ENCODE data around the gene PABPN1L.

The PABPN1L gene

DNA sequence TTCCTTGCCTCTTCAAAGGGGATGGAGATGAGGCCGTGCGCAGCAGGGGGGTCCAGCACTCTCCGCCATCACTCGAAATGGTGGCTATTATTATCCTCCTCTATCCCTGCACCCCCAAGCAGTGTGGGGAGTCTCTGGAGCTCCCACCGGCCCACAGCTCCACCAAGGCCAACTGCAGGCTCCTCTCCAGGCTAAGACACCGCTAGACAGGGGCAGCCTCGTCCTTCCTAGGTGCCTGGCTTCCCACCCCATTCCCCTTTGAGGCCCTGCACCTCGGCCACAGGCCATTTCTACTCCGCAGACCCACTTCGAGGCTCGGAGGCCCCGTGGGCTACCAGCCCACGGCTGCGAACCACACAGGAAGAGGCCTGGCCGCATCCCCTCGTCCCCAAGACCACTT is 39.6 kb upstream of the PABPN1L start:
- Histone ChIP-seq H3K9me3 (ENCODE audit: insufficient read depth, low read length) (no peaks in the 10 kb centered on the region), H3K4me2 (ENCODE audit: low read depth, low read length, poor library complexity, severe bottlenecking) (no peak overlapping the region), H4K20me1 (ENCODE audit: low read depth, low read length) (peaks cover 11% of the 10 kb centered on the region; the same call in 1 of the 2 replicates), H3K79me2 (ENCODE audit: insufficient read depth, low read length) (peaks cover 88% of the 10 kb centered on the region), H3K9ac (ENCODE audit: low read length) (no peak overlapping the region), H3K27ac (ENCODE audit: low read depth, low read length) (no peak overlapping the region), H3K36me3 (ENCODE audit: low read length) (no peaks in the 10 kb centered on the region), H3F3A (ENCODE audit: insufficient read depth) (no peaks in the 10 kb centered on the region), H3K4me3 (ENCODE audit: insufficient read depth, low read length, poor library complexity, severe bottlenecking) (no peak overlapping the region), H2AFZ (ENCODE audit: low read depth, low read length, severe bottlenecking) (no peak overlapping the region), H3K9me2 (replicated peaks; ENCODE audit: insufficient read depth, low read length) (no peaks in the 10 kb centered on the region), H3K27me3 (ENCODE audit: low read length) (no peaks in the 10 kb centered on the region)
- TF ChIP-seq CTCF (IDR thresholded peaks at IDR 0.05; ENCODE audit: insufficient read depth, low read length, poor library complexity, severe bottlenecking) (no peak), EZH2phosphoT487 (conservative IDR thresholded peaks at IDR 0.05; ENCODE audit: low read length) (no peak)

- Histone ChIP-seq H3K9me2 (replicated peaks; ENCODE audit: insufficient read depth, low read length) (no peaks in the 10 kb centered on the region), H3K27me3 (ENCODE audit: low read length) (no peaks in the 10 kb centered on the region), H4K20me1 (ENCODE audit: low read depth, low read length) (peaks cover 11% of the 10 kb centered on the region; the same call in 1 of the 2 replicates), H3K27ac (ENCODE audit: low read depth, low read length) (no peak overlapping the region), H3K79me2 (ENCODE audit: insufficient read depth, low read length) (peaks cover 86% of the 10 kb centered on the region), H3F3A (ENCODE audit: insufficient read depth) (no peaks in the 10 kb centered on the region), H3K4me3 (ENCODE audit: insufficient read depth, low read length, poor library complexity, severe bottlenecking) (no peak overlapping the region), H3K4me2 (ENCODE audit: low read depth, low read length, poor library complexity, severe bottlenecking) (no peak overlapping the region), H3K9me3 (ENCODE audit: insufficient read depth, low read length) (no peaks in the 10 kb centered on the region), H3K36me3 (ENCODE audit: low read length) (no peaks in the 10 kb centered on the region), H3K9ac (ENCODE audit: low read length) (no peak overlapping the region), H2AFZ (ENCODE audit: low read depth, low read length, severe bottlenecking) (no peak overlapping the region)
- TF ChIP-seq EZH2phosphoT487 (conservative IDR thresholded peaks at IDR 0.05; ENCODE audit: low read length) = no peak
- TF ChIP-seq CTCF (IDR thresholded peaks at IDR 0.05; ENCODE audit: insufficient read depth, low read length, poor library complexity, severe bottlenecking) = no peak
Measured at GRCh38 chr16:88905563-88905962, 39.1 kb upstream of the PABPN1L start.

GRCh38 chr16:88904676-88905365 is 38.4 kb upstream of the PABPN1L start:
- no peaks in the 10 kb centered on the region for H3K36me3 ChIP-seq (ENCODE audit: low read length)
- no peak for TF ChIP-seq EZH2phosphoT487 (conservative IDR thresholded peaks at IDR 0.05; ENCODE audit: low read length)
- TF ChIP-seq CTCF (IDR thresholded peaks at IDR 0.05; ENCODE audit: insufficient read depth, low read length, poor library complexity, severe bottlenecking) = no peak
- H3K4me2 ChIP-seq (ENCODE audit: low read depth, low read length, poor library complexity, severe bottlenecking) = no peak overlapping the region
- H3K9ac ChIP-seq (ENCODE audit: low read length) = no peak overlapping the region
- no peaks in the 10 kb centered on the region for H3K9me2 ChIP-seq (replicated peaks; ENCODE audit: insufficient read depth, low read length)
- peaks cover 11% of the 10 kb centered on the region; the same call in 1 of the 2 replicates for H4K20me1 ChIP-seq (ENCODE audit: low read depth, low read length)
- no peak overlapping the region for H2AFZ ChIP-seq (ENCODE audit: low read depth, low read length, severe bottlenecking)
- H3K27ac ChIP-seq (ENCODE audit: low read depth, low read length) = no peak overlapping the region
- no peaks in the 10 kb centered on the region for H3K9me3 ChIP-seq (ENCODE audit: insufficient read depth, low read length)
- no peaks in the 10 kb centered on the region for H3F3A ChIP-seq (ENCODE audit: insufficient read depth)
- H3K79me2 ChIP-seq (ENCODE audit: insufficient read depth, low read length) = peaks cover 78% of the 10 kb centered on the region
- H3K4me3 ChIP-seq (ENCODE audit: insufficient read depth, low read length, poor library complexity, severe bottlenecking) = no peak overlapping the region
- H3K27me3 ChIP-seq (ENCODE audit: low read length) = no peaks in the 10 kb centered on the region
